Natural killer cell (primary cell): ENCODE data around the gene CDK5R2. TPM values are rescaled to one million over a fixed set of nuclear protein-coding genes. Genes with fewer than 3 reads are reported as not detected.
A peak's percentile ranks its signal among the peaks of the same experiment; 100 is the strongest.

Experiments
- ATAC-seq, 3 donors: fragments of 150-1000 bp in 2 of 3; fragments of 200-7000 bp in 1 of 3; cut with Tn5 transposase; 1 replicate in 1 of 3; 2 replicates in 2 of 3; pipeline ENCODE4 v1.10.0; 2021; ENCODE audit warnings: mild to moderate bottlenecking in 2 of 3, moderate library complexity in 2 of 3
- DNase-seq, 2 donors: peaks; one replicate each; pipeline versions ENCODE4 v3.0.0 to v3.0.0-alpha.2; 2013 to 2021; ENCODE audit warnings: mixed read lengths in 1 of 2
- H3K27ac ChIP-seq: one replicate; pipeline ENCODE4 v1.5.1; 2013; ENCODE audit warnings: mild to moderate bottlenecking, low read length
- H3K27me3 ChIP-seq: one replicate; pipeline ENCODE4 v1.6.1; 2013; ENCODE audit warnings: low read length; ENCODE audit not compliant: control insufficient read depth, insufficient read depth
- H3K36me3 ChIP-seq: one replicate; pipeline ENCODE4 v1.6.1; 2013; ENCODE audit warnings: low read length; ENCODE audit not compliant: control insufficient read depth, insufficient read depth
- H3K4me1 ChIP-seq: one replicate; pipeline ENCODE4 v1.6.1; 2013; ENCODE audit warnings: low read length; ENCODE audit not compliant: control insufficient read depth, insufficient read depth
- H3K4me3 ChIP-seq: one replicate; pipeline ENCODE4 v1.5.1; 2013; ENCODE audit warnings: low read length
- H3K9me3 ChIP-seq: one replicate; pipeline ENCODE4 v1.6.1; 2013; ENCODE audit warnings: low read length; ENCODE audit not compliant: control insufficient read depth, insufficient read depth
- H3K27ac Mint-ChIP-seq, 2 donors: one replicate each; pipeline ENCODE4 v1.8.0; 2022; ENCODE audit warnings: mild to moderate bottlenecking in 2 of 2, mixed read lengths in 2 of 2, moderate library complexity in 1 of 2
- H3K27me3 Mint-ChIP-seq, 2 donors: one replicate each; pipeline ENCODE4 v1.8.0; 2022; ENCODE audit warnings: low read depth in 2 of 2, mixed read lengths in 2 of 2
- H3K36me3 Mint-ChIP-seq: one replicate; pipeline ENCODE4 v1.8.0; 2022; ENCODE audit warnings: mixed read lengths
- H3K4me1 Mint-ChIP-seq, 2 donors: one replicate each; pipeline ENCODE4 v1.8.0; 2022; ENCODE audit warnings: mixed read lengths in 2 of 2
- H3K4me3 Mint-ChIP-seq: one replicate; pipeline ENCODE4 v1.8.0; 2022; ENCODE audit warnings: mild to moderate bottlenecking, moderate library complexity, mixed read lengths
- H3K9me3 Mint-ChIP-seq, 2 donors: one replicate each; pipeline ENCODE4 v1.8.0; 2022; ENCODE audit warnings: mixed read lengths in 2 of 2
- CTCF ChIP-seq: fragments of 200-600 bp; IDR thresholded peaks from one replicate; pipeline ENCODE4 v1.8.0; 2022; ENCODE audit warnings: antibody characterized with exemption
- WGBS: methylation state at CpG from one replicate; pipeline ENCODE4 v1.1.7; 2013; ENCODE audit warnings: missing lambda C conversion rate; ENCODE audit not compliant: insufficient coverage; 5-methylcytosine and 5-hydroxymethylcytosine counted together
- intact Hi-C: fragments of 100-400 bp; cut with micrococcal nuclease; formaldehyde crosslinking; loops from one replicate; pipeline ENCODE4 v1.14.2; 2022
- total RNA-seq, 4 donors: library from RNA; stranded (reverse); fragments of 120-200 nt in 1 of 4; gene quantifications; one replicate each; pipeline versions ENCODE4 v1.2.3 to v1.2.4, GENCODE V29; 2013 to 2022

Gene CDK5R2
- total RNA-seq, 3 donors from 2014 or later (not counting 1 experiment from before 2014, with no cell fraction given), result not detected

GRCh38 chr2:219001100-219001576, 41.7 kb downstream of the CDK5R2 start:
- Histone ChIP-seq H3K4me3 (no peak overlapping the region), H3K9me3 (no peaks in the 10 kb centered on the region), H3K4me1 (peaks cover 24% of the 10 kb centered on the region), H3K27me3 (peaks cover 48% of the 10 kb centered on the region), H3K36me3 (no peaks in the 10 kb centered on the region), H3K27ac (no peak overlapping the region)
- H3K36me3 Mint-ChIP-seq, result no peaks in the 10 kb centered on the region
- DNase-seq (peak in 1 of 2 donors; percentile 17), ATAC-seq (no peak)
- no peaks in the 10 kb centered on the region for H3K9me3 Mint-ChIP-seq
- peaks cover 0 to 4% of the 10 kb centered on the region in 2 donors for H3K4me1 Mint-ChIP-seq
- H3K4me3 Mint-ChIP-seq, result no peak overlapping the region
- no peak for TF ChIP-seq CTCF
- H3K27ac Mint-ChIP-seq, result no peak overlapping the region
- WGBS, result 7% methylated on average over 26 of the region's 26 CpGs
- peaks cover 52 to 53% of the 10 kb centered on the region in 2 donors for H3K27me3 Mint-ChIP-seq
- intact Hi-C loops, result no loop called here

- Mint-ChIP-seq H3K27me3 (peaks cover 49 to 54% of the 10 kb centered on the region in 2 donors), H3K27ac (no peak overlapping the region), H3K9me3 (no peaks in the 10 kb centered on the region), H3K4me3 (peak overlapping the region; percentile 2), H3K36me3 (no peaks in the 10 kb centered on the region), H3K4me1 (peaks cover 0 to 4% of the 10 kb centered on the region in 2 donors)
- peak in 2 of 3 donors; percentile 33 to 49 for ATAC-seq
- Histone ChIP-seq H3K4me3 (no peak overlapping the region), H3K9me3 (no peaks in the 10 kb centered on the region), H3K4me1 (peaks cover 21% of the 10 kb centered on the region), H3K36me3 (no peaks in the 10 kb centered on the region), H3K27me3 (peaks cover 46% of the 10 kb centered on the region), H3K27ac (no peak overlapping the region)
- WGBS, result 3% methylated on average over 68 of the region's 70 CpGs
- peak in 1 of 2 donors; percentile 31 for DNase-seq
- TF ChIP-seq CTCF, result no peak
- intact Hi-C loops, result no loop called here
Observed at GRCh38 chr2:219001577-219002394, 42.3 kb downstream of the CDK5R2 start.

- no peaks in the 10 kb centered on the region for H3K36me3 Mint-ChIP-seq
- Histone ChIP-seq H3K4me1 (peaks cover 21% of the 10 kb centered on the region), H3K36me3 (no peaks in the 10 kb centered on the region), H3K9me3 (no peaks in the 10 kb centered on the region), H3K4me3 (no peak overlapping the region), H3K27me3 (peaks cover 46% of the 10 kb centered on the region), H3K27ac (no peak overlapping the region)
- no peaks in the 10 kb centered on the region for H3K9me3 Mint-ChIP-seq
- ATAC-seq (peak in 2 of 3 donors; percentile 66 to 68), DNase-seq (peak in 1 of 2 donors; percentile 65)
- peaks cover 46 to 54% of the 10 kb centered on the region in 2 donors for H3K27me3 Mint-ChIP-seq
- no peak for TF ChIP-seq CTCF
- H3K4me3 Mint-ChIP-seq, result peak overlapping the region; percentile 64
- intact Hi-C loops, result no loop called here
- no peak overlapping the region for H3K27ac Mint-ChIP-seq
- 3% methylated on average over 72 of the region's 72 CpGs for WGBS
- peaks cover 0 to 4% of the 10 kb centered on the region in 2 donors for H3K4me1 Mint-ChIP-seq
Observed at GRCh38 chr2:219002395-219003266, 43.2 kb downstream of the CDK5R2 start.
